Kidney glomerular epithelial cell (primary cell): ENCODE data around the gene TSPAN4.

Experiments
- DNase-seq: peaks from one replicate; lab custom pipeline; 2025; lab: John Stamatoyannopoulos, UW

The TSPAN4 gene

GRCh38 chr11:889257-889656 lies 46.6 kb downstream of the TSPAN4 start:
- DNase-seq, result no peak

GRCh38 chr11:889687-890475 lies 47.2 kb downstream of the TSPAN4 start:
- no peak for DNase-seq

GRCh38 chr11:890794-891540 lies 48.3 kb downstream of the TSPAN4 start:
- no peak for DNase-seq

- no peak for DNase-seq
Observed at GRCh38 chr11:893008-893654, 50.5 kb downstream of the TSPAN4 start.

- no peak for DNase-seq
Observed at GRCh38 chr11:894575-895201, 52.0 kb downstream of the TSPAN4 start.

GRCh38 chr11:895331-896110 lies 52.9 kb downstream of the TSPAN4 start:
- DNase-seq, result no peak

GRCh38 chr11:897253-898142 lies 54.8 kb downstream of the TSPAN4 start:
- no peak for DNase-seq

GRCh38 chr11:898143-898511 lies 55.5 kb downstream of the TSPAN4 start:
- no peak for DNase-seq

- no peak for DNase-seq
Observed at GRCh38 chr11:898540-899190, 56.0 kb downstream of the TSPAN4 start.

- no peak for DNase-seq
Observed at GRCh38 chr11:899724-900123, 57.1 kb downstream of the TSPAN4 start.

- DNase-seq, result no peak
Observed at GRCh38 chr11:900545-900944, 57.9 kb downstream of the TSPAN4 start.

GRCh38 chr11:901452-902061 lies 58.9 kb downstream of the TSPAN4 start:
- DNase-seq, result no peak

- DNase-seq, result no peak
Observed at GRCh38 chr11:904380-904779, 61.7 kb downstream of the TSPAN4 start.

- DNase-seq, result no peak
Observed at GRCh38 chr11:905952-906351, 63.3 kb downstream of the TSPAN4 start.

GRCh38 chr11:907668-908067 lies 65.0 kb downstream of the TSPAN4 start:
- no peak for DNase-seq

- no peak for DNase-seq
Observed at GRCh38 chr11:908273-908672, 65.6 kb downstream of the TSPAN4 start.

GRCh38 chr11:909406-909805 lies 66.8 kb downstream of the TSPAN4 start:
- DNase-seq, result no peak

- no peak for DNase-seq
Observed at GRCh38 chr11:910044-910588, 67.5 kb downstream of the TSPAN4 start.

- DNase-seq, result peak; percentile 77
Observed at GRCh38 chr11:910589-911030, 68.0 kb downstream of the TSPAN4 start, which contains the start of gene CHID1. TSS of gene CHID1 (minus strand) at chr11:910810. CDS start at chr11:904816, 5,994 bp downstream.
